ENCODE measurements around the gene LRP1B. TPM values are rescaled to one million over a fixed set of nuclear protein-coding genes. Genes with fewer than 3 reads are reported as not detected.

LRP1B gene
- total RNA-seq, 1 experiment from 2014 or later = 0.52 TPM

DNA sequence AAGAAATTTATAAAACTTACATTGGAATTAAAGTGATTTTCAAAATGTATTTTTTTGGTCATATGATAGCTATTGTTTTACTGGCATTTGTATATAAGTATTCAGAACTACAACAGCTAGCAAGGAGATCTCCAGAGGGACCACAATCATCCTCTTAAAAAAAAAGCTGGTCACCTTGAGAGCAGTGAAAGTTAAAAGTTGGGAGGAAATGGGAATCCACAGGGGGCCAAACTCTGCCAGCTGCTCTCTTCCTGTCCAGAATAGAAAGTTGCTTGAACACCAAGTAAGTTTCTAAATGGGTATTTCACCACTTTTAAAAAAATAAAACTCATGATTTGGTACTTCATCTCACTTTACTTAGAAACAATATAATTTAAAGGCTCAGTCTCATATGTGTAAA is 1025.1 kb downstream of the LRP1B start:
- CTCF ChIA-PET = no interaction called here
- H3K4me3 Mint-ChIP-seq = no peak overlapping the region

DNA sequence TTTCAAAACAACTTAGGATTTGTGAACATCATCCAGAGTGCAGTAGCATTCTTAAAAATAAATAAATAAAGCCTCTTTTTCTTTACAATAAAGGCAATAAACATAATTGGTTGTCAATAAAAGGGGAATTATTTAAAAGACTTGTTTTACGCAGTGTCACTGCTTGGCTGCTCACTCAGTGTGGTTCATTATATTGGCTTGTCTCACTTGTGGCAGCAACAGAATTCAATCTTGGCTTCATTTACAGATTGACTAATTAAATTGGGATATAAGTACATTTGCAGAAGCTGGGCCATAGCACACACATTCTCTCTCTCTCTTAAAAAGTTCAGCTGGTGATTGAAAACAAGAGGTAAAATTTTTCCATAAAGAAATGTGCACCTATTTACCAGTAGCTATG is 1027.6 kb downstream of the LRP1B start:
- Mint-ChIP-seq H3K27ac (no peak overlapping the region), H3K36me3 (no peaks in the 10 kb centered on the region), H3K27me3 (ENCODE audit: low read depth) (no peaks in the 10 kb centered on the region), H3K4me1 (peaks cover 26% of the 10 kb centered on the region), H3K9me3 (0 out of 2 replicates have a peak, but pooled peaks cover 4% of the 10 kb centered on the region), H3K4me3 (no peak overlapping the region)
- ChIA-PET CTCF (no interaction called here), POLR2A (no interaction called here)
- ATAC-seq (no peak), DNase-seq (ENCODE audit: low spot score) (no peak)
- TF ChIP-seq ESRRA (CRISPR knock-in tag; IDR thresholded peaks at IDR 0.05; ENCODE audit: borderline replicate concordance) (no peak), ZNF396 (CRISPR knock-in tag; IDR thresholded peaks at IDR 0.05; ENCODE audit: borderline replicate concordance) (no peak)

More for the DNA sequence above, 1025.1 kb downstream of the LRP1B start:
- TF ChIP-seq GRHL2 (CRISPR knock-in tag; IDR thresholded peaks at IDR 0.05; ENCODE audit: insufficient replicate concordance, severe bottlenecking) (no peak), ELF4 (CRISPR knock-in tag; IDR thresholded peaks at IDR 0.05; ENCODE audit: low read depth) (no peak), GABPB1 (CRISPR knock-in tag; IDR thresholded peaks at IDR 0.05) (no peak), ZNF396 (CRISPR knock-in tag; IDR thresholded peaks at IDR 0.05; ENCODE audit: borderline replicate concordance) (no peak), JAZF1 (CRISPR knock-in tag; IDR thresholded peaks at IDR 0.05) (no peak), NR1H2 (CRISPR knock-in tag; IDR thresholded peaks at IDR 0.05) (no peak), FOXJ3 (CRISPR knock-in tag; IDR thresholded peaks at IDR 0.05; ENCODE audit: borderline replicate concordance) (no peak)
- TF ChIP-seq, protein P1, sequence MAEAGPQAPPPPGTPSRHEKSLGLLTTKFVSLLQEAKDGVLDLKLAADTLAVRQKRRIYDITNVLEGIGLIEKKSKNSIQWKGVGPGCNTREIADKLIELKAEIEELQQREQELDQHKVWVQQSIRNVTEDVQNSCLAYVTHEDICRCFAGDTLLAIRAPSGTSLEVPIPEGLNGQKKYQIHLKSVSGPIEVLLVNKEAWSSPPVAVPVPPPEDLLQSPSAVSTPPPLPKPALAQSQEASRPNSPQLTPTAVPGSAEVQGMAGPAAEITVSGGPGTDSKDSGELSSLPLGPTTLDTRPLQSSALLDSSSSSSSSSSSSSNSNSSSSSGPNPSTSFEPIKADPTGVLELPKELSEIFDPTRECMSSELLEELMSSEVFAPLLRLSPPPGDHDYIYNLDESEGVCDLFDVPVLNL (CRISPR knock-in tag; IDR thresholded peaks at IDR 0.05; ENCODE audit: borderline replicate concordance, low read depth) = no peak
- TF ChIP-seq, protein P2, sequence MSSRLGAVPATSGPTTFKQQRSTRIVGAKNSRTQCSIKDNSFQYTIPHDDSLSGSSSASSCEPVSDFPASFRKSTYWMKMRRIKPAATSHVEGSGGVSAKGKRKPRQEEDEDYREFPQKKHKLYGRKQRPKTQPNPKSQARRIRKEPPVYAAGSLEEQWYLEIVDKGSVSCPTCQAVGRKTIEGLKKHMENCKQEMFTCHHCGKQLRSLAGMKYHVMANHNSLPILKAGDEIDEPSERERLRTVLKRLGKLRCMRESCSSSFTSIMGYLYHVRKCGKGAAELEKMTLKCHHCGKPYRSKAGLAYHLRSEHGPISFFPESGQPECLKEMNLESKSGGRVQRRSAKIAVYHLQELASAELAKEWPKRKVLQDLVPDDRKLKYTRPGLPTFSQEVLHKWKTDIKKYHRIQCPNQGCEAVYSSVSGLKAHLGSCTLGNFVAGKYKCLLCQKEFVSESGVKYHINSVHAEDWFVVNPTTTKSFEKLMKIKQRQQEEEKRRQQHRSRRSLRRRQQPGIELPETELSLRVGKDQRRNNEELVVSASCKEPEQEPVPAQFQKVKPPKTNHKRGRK (CRISPR knock-in tag; IDR thresholded peaks at IDR 0.05; ENCODE audit: borderline replicate concordance) = no peak
- H3K4me1 Mint-ChIP-seq = peaks cover 49% of the 10 kb centered on the region
- POLR2A ChIA-PET = no interaction called here
- peak; percentile 16 for DNase-seq (ENCODE audit: low spot score)
- peaks cover 7% of the 10 kb centered on the region for H3K9me3 Mint-ChIP-seq
- peak overlapping the region; percentile 19; the same call in 1 of the 2 replicates for H3K27ac Mint-ChIP-seq
- H3K27me3 Mint-ChIP-seq (ENCODE audit: low read depth) = no peaks in the 10 kb centered on the region
- H3K36me3 Mint-ChIP-seq = peaks cover 2% of the 10 kb centered on the region; the same call in 1 of the 2 replicates
- ATAC-seq = peak; percentile 56

DNA sequence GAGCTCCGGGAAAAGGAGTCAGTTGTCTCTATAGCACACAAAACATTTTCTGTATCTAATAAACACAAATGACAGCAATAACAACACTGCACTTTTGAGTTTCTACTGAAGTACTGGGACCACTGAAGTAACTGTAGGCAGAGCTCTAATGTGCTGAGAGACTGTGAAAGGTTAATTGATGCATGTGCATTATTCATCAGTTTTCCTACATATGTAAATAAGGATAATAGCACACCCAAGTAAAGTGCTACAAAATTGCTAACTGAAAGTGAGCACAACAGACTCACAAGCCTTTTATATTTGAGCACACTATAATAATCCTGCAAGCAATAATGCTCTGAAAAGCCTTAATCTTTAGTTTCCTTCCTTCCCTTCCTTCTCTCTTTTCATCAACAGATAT is 1051.6 kb downstream of the LRP1B start:
- ATAC-seq (0 out of 2 replicates have a peak, but pooled peaks have one; percentile 18), DNase-seq (ENCODE audit: low spot score) (no peak)
- Mint-ChIP-seq H3K9me3 (no peaks in the 10 kb centered on the region), H3K27ac (peak overlapping the region; percentile 22; the same call in 1 of the 2 replicates), H3K4me3 (no peak overlapping the region), H3K36me3 (no peaks in the 10 kb centered on the region), H3K4me1 (peaks cover 17% of the 10 kb centered on the region), H3K27me3 (ENCODE audit: low read depth) (no peaks in the 10 kb centered on the region)
- TF ChIP-seq, protein P3, sequence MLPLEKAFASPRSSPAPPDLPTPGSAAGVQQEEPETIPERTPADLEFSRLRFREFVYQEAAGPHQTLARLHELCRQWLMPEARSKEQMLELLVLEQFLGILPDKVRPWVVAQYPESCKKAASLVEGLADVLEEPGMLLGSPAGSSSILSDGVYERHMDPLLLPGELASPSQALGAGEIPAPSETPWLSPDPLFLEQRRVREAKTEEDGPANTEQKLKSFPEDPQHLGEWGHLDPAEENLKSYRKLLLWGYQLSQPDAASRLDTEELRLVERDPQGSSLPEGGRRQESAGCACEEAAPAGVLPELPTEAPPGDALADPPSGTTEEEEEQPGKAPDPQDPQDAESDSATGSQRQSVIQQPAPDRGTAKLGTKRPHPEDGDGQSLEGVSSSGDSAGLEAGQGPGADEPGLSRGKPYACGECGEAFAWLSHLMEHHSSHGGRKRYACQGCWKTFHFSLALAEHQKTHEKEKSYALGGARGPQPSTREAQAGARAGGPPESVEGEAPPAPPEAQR (CRISPR knock-in tag; IDR thresholded peaks at IDR 0.05) = no peak
- TF ChIP-seq, protein P4, sequence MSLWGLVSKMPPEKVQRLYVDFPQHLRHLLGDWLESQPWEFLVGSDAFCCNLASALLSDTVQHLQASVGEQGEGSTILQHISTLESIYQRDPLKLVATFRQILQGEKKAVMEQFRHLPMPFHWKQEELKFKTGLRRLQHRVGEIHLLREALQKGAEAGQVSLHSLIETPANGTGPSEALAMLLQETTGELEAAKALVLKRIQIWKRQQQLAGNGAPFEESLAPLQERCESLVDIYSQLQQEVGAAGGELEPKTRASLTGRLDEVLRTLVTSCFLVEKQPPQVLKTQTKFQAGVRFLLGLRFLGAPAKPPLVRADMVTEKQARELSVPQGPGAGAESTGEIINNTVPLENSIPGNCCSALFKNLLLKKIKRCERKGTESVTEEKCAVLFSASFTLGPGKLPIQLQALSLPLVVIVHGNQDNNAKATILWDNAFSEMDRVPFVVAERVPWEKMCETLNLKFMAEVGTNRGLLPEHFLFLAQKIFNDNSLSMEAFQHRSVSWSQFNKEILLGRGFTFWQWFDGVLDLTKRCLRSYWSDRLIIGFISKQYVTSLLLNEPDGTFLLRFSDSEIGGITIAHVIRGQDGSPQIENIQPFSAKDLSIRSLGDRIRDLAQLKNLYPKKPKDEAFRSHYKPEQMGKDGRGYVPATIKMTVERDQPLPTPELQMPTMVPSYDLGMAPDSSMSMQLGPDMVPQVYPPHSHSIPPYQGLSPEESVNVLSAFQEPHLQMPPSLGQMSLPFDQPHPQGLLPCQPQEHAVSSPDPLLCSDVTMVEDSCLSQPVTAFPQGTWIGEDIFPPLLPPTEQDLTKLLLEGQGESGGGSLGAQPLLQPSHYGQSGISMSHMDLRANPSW (CRISPR knock-in tag; conservative IDR thresholded peaks at IDR 0.05; ENCODE audit: low read depth) = no peak
- TF ChIP-seq TEAD1 (CRISPR knock-in tag; IDR thresholded peaks at IDR 0.05) = no peak
- ChIA-PET CTCF (interaction anchor here (0.6 to 1.0 kb wide), 2 partner anchors 30 to 795 kb away, joined by 3 to 4 read pairs; no protein-coding TSS in a partner anchor), POLR2A (no interaction called here)

All from WTC11 (cell line).